ENCODE data around the gene USE1. TPM values are rescaled to one million over a fixed set of nuclear protein-coding genes. Genes with fewer than 3 reads are reported as not detected.
A peak's percentile ranks its signal among the peaks of the same experiment; 100 is the strongest.

USE1 gene
- total RNA-seq, 1 experiment from 2014 or later: 27.5 TPM

GRCh38 chr19:17209126-17210036, 5.8 kb upstream of the USE1 start:
- intact Hi-C loops (cut with micrococcal nuclease): no loop called here
- ATAC-seq: peak; percentile 81
- POLR2A ChIA-PET: interaction anchor here (0.6 kb wide), 1 partner anchor 9 kb away, joined by 4 read pairs; no protein-coding TSS in a partner anchor

GRCh38 chr19:17210296-17210695, 4.9 kb upstream of the USE1 start:
- intact Hi-C loops (cut with micrococcal nuclease): no loop called here
- Histone ChIP-seq H3K36me3 (ENCODE audit: control insufficient read depth in 1 of 2, insufficient read depth in 2 of 2, low read length in 2 of 2) (peaks cover 6 to 10% of the 10 kb centered on the region in 2 experiments; a peak in 2 of 4 replicates), H3K27me3 (ENCODE audit: insufficient read depth, low read length) (no peaks in the 10 kb centered on the region), H3K4me2 (ENCODE audit: low read length) (no peak overlapping the region; the same call in 1 of the 2 replicates), H3K9me3 (ENCODE audit: control insufficient read depth in 1 of 2, insufficient read depth in 1 of 2, low read depth in 1 of 2, low read length in 2 of 2) (no peaks in the 10 kb centered on the region), H2AFZ (ENCODE audit: low read depth, low read length, poor library complexity, severe bottlenecking) (no peak overlapping the region), H3K4me3 (replicated peaks in 1 of 2; ENCODE audit: low read depth in 1 of 2, low read length in 2 of 2) (no peak overlapping the region), H3K79me2 (ENCODE audit: insufficient read depth, low read length) (no peaks in the 10 kb centered on the region), H4K20me1 (ENCODE audit: insufficient read depth) (no peaks in the 10 kb centered on the region), H3K9ac (ENCODE audit: low read length) (no peak overlapping the region), H3K9me2 (ENCODE audit: insufficient read depth) (no peaks in the 10 kb centered on the region), H3K4me1 (ENCODE audit: control insufficient read depth in 1 of 2, insufficient read depth in 2 of 2, low read length in 2 of 2) (peaks cover 10 to 27% of the 10 kb centered on the region in 2 experiments; a peak in 3 of 4 replicates), H3K27ac (ENCODE audit: low read depth, low read length) (peak overlapping the region; percentile 50; the same call in 1 of the 2 replicates)
- POLR2A ChIA-PET: no interaction called here
- CTCF ChIA-PET: no interaction called here
- DNase-seq (ENCODE audit: low read depth, low spot score) (no peak), ATAC-seq (no peak)
- RAD21 ChIA-PET (ENCODE audit: low non-redundant PET in 1 of 2, low total read pairs in 2 of 2, uncharacterized antibody in 2 of 2, unreplicated experiment in 2 of 2): no interaction called here
- BruUV-seq (replicated peaks): no TSS peak
- TF ChIP-seq SIN3A (IDR thresholded peaks at IDR 0.05; ENCODE audit: low read depth): no peak
- TF ChIP-seq, protein P1, sequence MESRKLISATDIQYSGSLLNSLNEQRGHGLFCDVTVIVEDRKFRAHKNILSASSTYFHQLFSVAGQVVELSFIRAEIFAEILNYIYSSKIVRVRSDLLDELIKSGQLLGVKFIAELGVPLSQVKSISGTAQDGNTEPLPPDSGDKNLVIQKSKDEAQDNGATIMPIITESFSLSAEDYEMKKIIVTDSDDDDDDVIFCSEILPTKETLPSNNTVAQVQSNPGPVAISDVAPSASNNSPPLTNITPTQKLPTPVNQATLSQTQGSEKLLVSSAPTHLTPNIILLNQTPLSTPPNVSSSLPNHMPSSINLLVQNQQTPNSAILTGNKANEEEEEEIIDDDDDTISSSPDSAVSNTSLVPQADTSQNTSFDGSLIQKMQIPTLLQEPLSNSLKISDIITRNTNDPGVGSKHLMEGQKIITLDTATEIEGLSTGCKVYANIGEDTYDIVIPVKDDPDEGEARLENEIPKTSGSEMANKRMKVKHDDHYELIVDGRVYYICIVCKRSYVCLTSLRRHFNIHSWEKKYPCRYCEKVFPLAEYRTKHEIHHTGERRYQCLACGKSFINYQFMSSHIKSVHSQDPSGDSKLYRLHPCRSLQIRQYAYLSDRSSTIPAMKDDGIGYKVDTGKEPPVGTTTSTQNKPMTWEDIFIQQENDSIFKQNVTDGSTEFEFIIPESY (IDR thresholded peaks at IDR 0.05; ENCODE audit: extremely low read depth, insufficient replicate concordance, low read length): no peak
- no peak for TF ChIP-seq FOSL1 (IDR thresholded peaks at IDR 0.05; ENCODE audit: low read depth)
- TF ChIP-seq, protein P2, sequence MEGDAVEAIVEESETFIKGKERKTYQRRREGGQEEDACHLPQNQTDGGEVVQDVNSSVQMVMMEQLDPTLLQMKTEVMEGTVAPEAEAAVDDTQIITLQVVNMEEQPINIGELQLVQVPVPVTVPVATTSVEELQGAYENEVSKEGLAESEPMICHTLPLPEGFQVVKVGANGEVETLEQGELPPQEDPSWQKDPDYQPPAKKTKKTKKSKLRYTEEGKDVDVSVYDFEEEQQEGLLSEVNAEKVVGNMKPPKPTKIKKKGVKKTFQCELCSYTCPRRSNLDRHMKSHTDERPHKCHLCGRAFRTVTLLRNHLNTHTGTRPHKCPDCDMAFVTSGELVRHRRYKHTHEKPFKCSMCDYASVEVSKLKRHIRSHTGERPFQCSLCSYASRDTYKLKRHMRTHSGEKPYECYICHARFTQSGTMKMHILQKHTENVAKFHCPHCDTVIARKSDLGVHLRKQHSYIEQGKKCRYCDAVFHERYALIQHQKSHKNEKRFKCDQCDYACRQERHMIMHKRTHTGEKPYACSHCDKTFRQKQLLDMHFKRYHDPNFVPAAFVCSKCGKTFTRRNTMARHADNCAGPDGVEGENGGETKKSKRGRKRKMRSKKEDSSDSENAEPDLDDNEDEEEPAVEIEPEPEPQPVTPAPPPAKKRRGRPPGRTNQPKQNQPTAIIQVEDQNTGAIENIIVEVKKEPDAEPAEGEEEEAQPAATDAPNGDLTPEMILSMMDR (IDR thresholded peaks at IDR 0.05 in 2 of 3, conservative IDR thresholded peaks at IDR 0.05 in 1 of 3; ENCODE audit: borderline replicate concordance in 1 of 3, insufficient read depth in 1 of 3, low read depth in 2 of 3, low read length in 2 of 3): no peak
- no peak for TF ChIP-seq YY1 (IDR thresholded peaks at IDR 0.05; ENCODE audit: extremely low read depth, insufficient replicate concordance, low read depth, low read length)
- TF ChIP-seq EGR1 (IDR thresholded peaks at IDR 0.05; ENCODE audit: low read depth): no peak
- no peak for TF ChIP-seq CBX3 (IDR thresholded peaks at IDR 0.05; ENCODE audit: low read depth)
- TF ChIP-seq RAD21 (IDR thresholded peaks at IDR 0.05; ENCODE audit: low read depth): no peak
- TF ChIP-seq JUND (IDR thresholded peaks at IDR 0.05): no peak
- TF ChIP-seq ZNF274 (IDR thresholded peaks at IDR 0.05; ENCODE audit: low read depth, low read length): no peak
- TF ChIP-seq ATF3 (IDR thresholded peaks at IDR 0.05): no peak
- no peak for TF ChIP-seq SRF (IDR thresholded peaks at IDR 0.05; ENCODE audit: low read depth)

More at GRCh38 chr19:17209126-17210036, 5.8 kb upstream of the USE1 start:
- H3K36me3 ChIP-seq (ENCODE audit: control insufficient read depth in 1 of 2, insufficient read depth in 2 of 2, low read length in 2 of 2): peaks cover 6 to 10% of the 10 kb centered on the region in 2 experiments; a peak in 2 of 4 replicates
- peak overlapping the region; percentile 46 for H3K4me2 ChIP-seq (ENCODE audit: low read length)
- no peaks in the 10 kb centered on the region for H3K79me2 ChIP-seq (ENCODE audit: insufficient read depth, low read length)
- peak; percentile 75 for DNase-seq (ENCODE audit: low read depth, low spot score)
- no TSS peak for BruUV-seq (replicated peaks)
- peak overlapping the region; percentile 50; the same call in 1 of the 2 replicates for H3K27ac ChIP-seq (ENCODE audit: low read depth, low read length)
- RAD21 ChIA-PET (ENCODE audit: low non-redundant PET in 1 of 2, low total read pairs in 2 of 2, uncharacterized antibody in 2 of 2, unreplicated experiment in 2 of 2): interaction anchor here in 1 of 2 experiments (0.6 kb wide), 1 partner anchor 406 kb away, joined by 4 read pairs; no protein-coding TSS in a partner anchor
- H3K9me3 ChIP-seq (ENCODE audit: control insufficient read depth in 1 of 2, insufficient read depth in 1 of 2, low read depth in 1 of 2, low read length in 2 of 2): no peaks in the 10 kb centered on the region
- peaks cover 10 to 21% of the 10 kb centered on the region in 2 experiments; a peak in 3 of 4 replicates for H3K4me1 ChIP-seq (ENCODE audit: control insufficient read depth in 1 of 2, insufficient read depth in 2 of 2, low read length in 2 of 2)
- H4K20me1 ChIP-seq (ENCODE audit: insufficient read depth): no peaks in the 10 kb centered on the region
- H3K9ac ChIP-seq (ENCODE audit: low read length): no peak overlapping the region
- CTCF ChIA-PET: no interaction called here
- no peak overlapping the region for H2AFZ ChIP-seq (ENCODE audit: low read depth, low read length, poor library complexity, severe bottlenecking)
- H3K27me3 ChIP-seq (ENCODE audit: insufficient read depth, low read length): no peaks in the 10 kb centered on the region
- no peaks in the 10 kb centered on the region for H3K9me2 ChIP-seq (ENCODE audit: insufficient read depth)
- TF ChIP-seq FOSL1 (IDR thresholded peaks at IDR 0.05; ENCODE audit: low read depth): no peak
- H3K4me3 ChIP-seq (replicated peaks in 1 of 2; ENCODE audit: low read depth in 1 of 2, low read length in 2 of 2): no peak overlapping the region

Measured in HCT116 (cell line).